ENCODE measurements around the gene SYT11. TPM values are rescaled to one million over a fixed set of nuclear protein-coding genes. Genes with fewer than 3 reads are reported as not detected.

The SYT11 gene
- total and polyA plus RNA-seq, 4 experiments from 2014 or later: 10.7 to 18.2 (median 16.8) TPM

DNA sequence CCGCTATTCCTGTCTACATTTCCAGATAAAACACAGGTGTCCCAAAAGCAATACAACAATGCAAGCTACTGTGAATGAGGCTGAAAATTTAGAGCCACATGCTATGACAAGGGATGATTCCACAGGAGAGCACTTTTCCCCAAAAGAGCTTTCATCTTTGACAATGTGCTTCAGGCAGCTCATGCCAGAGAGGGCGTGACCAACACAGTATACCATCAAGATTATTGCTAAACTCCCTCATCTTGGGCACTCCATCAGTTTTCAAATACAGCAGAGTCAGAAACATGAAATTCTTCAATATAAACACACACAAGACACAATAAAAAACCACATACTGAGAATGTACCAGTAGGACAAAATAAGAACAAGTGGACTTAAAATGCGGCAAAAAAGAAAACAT, 9.0 kb upstream of the SYT11 start:
- Mint-ChIP-seq H3K9me3 (no peaks in the 10 kb centered on the region), H3K4me1 (peaks cover 26 to 67% (median 40%) of the 10 kb centered on the region in 4 donors), H3K36me3 (peaks cover 39 to 64% of the 10 kb centered on the region in 2 donors), H3K27me3 (no peaks in the 10 kb centered on the region), H3K27ac (peak overlapping the region in 2 of 7 donors; percentile 25 to 63), H3K4me3 (peak overlapping the region in 3 of 8 donors; percentile 21 to 51 (median 31))
- H3K9me3 ChIP-seq (ENCODE audit: control insufficient read depth in 1 of 2, low read length in 2 of 2): no peaks in the 10 kb centered on the region
- H3K4me1 ChIP-seq (ENCODE audit: insufficient read depth, low read length): peaks cover 30% of the 10 kb centered on the region
- H3K36me3 ChIP-seq (ENCODE audit: insufficient read depth, low read length): peaks cover 31% of the 10 kb centered on the region
- ChIA-PET CTCF (ENCODE audit: partially characterized antibody) (no interaction called here), POLR2A (ENCODE audit: partially characterized antibody) (interaction anchor here (1.1 kb wide), 1 partner anchor 9 kb away, joined by 3 read pairs; the partner anchor contains the start of gene SYT11)
- intact Hi-C loops (cut with micrococcal nuclease): no loop called here
- no peak for DNase-seq
- no peaks in the 10 kb centered on the region for H3K27me3 ChIP-seq (ENCODE audit: insufficient read depth, low read length)
- no peak overlapping the region for H3K4me3 ChIP-seq (ENCODE audit: low read length in 2 of 2)
- no peak overlapping the region for H3K27ac ChIP-seq (ENCODE audit: low read depth, low read length)

GRCh38 chr1:155856257-155856974, 3.0 kb upstream of the SYT11 start:
- POLR2A ChIA-PET (ENCODE audit: partially characterized antibody): interaction anchor here (0.8 to 2.1 kb wide), 8 partner anchors 15 to 1866 kb away, joined by 3 to 9 read pairs (median 3); partner anchors contain the start of genes KHDC4 and RPS27
- intact Hi-C loops (cut with micrococcal nuclease): loop anchor here (2.0 to 5.0 kb wide), 2 partner anchors 121 to 198 kb away; partner anchors contain the start of genes ARHGEF2 and LAMTOR2
- peaks cover 55% of the 10 kb centered on the region for H3K4me1 ChIP-seq (ENCODE audit: insufficient read depth, low read length)
- no peaks in the 10 kb centered on the region for H3K27me3 ChIP-seq (ENCODE audit: insufficient read depth, low read length)
- peak overlapping the region; percentile 93 for H3K27ac ChIP-seq (ENCODE audit: low read depth, low read length)
- DNase-seq: no peak
- peaks cover 19% of the 10 kb centered on the region for H3K36me3 ChIP-seq (ENCODE audit: insufficient read depth, low read length)
- Mint-ChIP-seq H3K4me3 (peak overlapping the region; percentile 97 to 100 (median 99)), H3K36me3 (peaks cover 18 to 39% of the 10 kb centered on the region in 2 donors), H3K27ac (peak overlapping the region; percentile 88 to 100 (median 99)), H3K27me3 (no peaks in the 10 kb centered on the region), H3K9me3 (no peaks in the 10 kb centered on the region), H3K4me1 (peaks cover 27 to 70% (median 46%) of the 10 kb centered on the region in 4 donors)
- peak overlapping the region; percentile 38 to 95 for H3K4me3 ChIP-seq (ENCODE audit: low read length in 2 of 2)
- no peaks in the 10 kb centered on the region for H3K9me3 ChIP-seq (ENCODE audit: control insufficient read depth in 1 of 2, low read length in 2 of 2)
- CTCF ChIA-PET (ENCODE audit: partially characterized antibody): no interaction called here

DNA sequence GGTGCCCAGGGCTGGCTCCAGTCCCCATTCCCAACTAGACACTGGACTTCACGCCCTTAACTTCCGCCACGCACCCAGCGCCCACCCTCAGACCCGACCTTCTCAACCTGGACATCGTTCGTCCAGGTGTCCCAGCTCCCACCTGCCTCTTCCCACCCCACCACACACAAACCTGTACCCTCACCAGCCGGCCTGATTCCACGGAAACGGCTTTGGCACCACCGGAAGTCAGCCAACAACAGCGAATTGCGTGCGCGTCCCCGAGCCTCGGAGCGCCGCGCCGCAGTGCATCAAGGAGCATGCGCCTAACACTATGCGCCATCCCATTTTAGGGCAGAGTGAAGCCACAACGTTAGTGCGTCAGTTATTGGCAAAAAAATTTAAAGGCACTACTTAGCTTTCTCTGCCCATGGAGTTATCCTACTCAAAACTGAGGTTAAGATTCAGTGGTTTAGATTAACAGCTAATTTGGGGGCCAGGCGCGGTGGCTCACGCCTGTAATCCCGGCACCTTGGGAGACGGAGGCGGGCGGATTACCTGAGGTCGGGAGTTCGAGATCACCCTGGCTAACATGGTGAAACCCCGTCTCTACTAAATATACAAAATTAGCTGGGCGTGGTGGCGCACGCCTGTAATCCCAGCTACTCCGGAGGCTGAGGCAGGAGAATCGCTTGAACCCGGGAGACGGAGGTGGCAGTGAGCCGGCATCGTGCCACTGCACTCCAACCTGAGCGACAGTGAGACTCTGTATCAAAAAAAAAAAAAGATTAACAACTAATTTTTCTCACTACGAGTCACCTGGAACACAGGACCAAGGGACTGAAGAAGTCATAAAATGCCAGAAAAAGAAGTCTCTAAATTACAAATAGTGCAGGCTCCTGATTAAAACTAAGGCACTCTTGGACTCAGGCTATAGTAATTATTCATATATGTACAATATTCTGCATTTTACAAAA, 2.1 kb upstream of the SYT11 start, which contains the start of gene GON4L:
Gene GON4L, minus strand, starts transcription at position 240 of the 956 bp plus-strand sequence. CDS start 3,434 bp downstream, outside the sequence.
- H3K4me3 Mint-ChIP-seq: peak within 1 kb of the TSS; percentile 97 to 100 (median 99)
- H3K9me3 Mint-ChIP-seq: no peaks in the 10 kb centered on the region
- ChIA-PET POLR2A (ENCODE audit: partially characterized antibody) (interaction anchor here (0.7 to 2.1 kb wide), 11 partner anchors 16 to 1867 kb away, joined by 3 to 9 read pairs (median 3); partner anchors contain the start of genes KHDC4, RPS27, SMG5 and SSR2), CTCF (ENCODE audit: partially characterized antibody) (interaction anchor here (1.2 kb wide), 1 partner anchor 81 kb away, joined by 4 read pairs; no protein-coding TSS in a partner anchor)
- H3K27me3 Mint-ChIP-seq: no peaks in the 10 kb centered on the region
- peaks cover 11 to 33% of the 10 kb centered on the region in 2 donors for H3K36me3 Mint-ChIP-seq
- peak within 1 kb of the TSS; percentile 88 to 100 (median 99) for H3K27ac Mint-ChIP-seq
- DNase-seq: peak; percentile 87 to 90 (median 90)
- intact Hi-C loops (cut with micrococcal nuclease): loop anchor here (1.0 to 5.0 kb wide), 3 partner anchors 77 to 198 kb away; partner anchors contain the start of genes ARHGEF2, KHDC4 and LAMTOR2
- H3K4me3 ChIP-seq (ENCODE audit: low read length in 2 of 2): peak within 1 kb of the TSS; percentile 38 to 95
- no peaks in the 10 kb centered on the region for H3K9me3 ChIP-seq (ENCODE audit: control insufficient read depth in 1 of 2, low read length in 2 of 2)
- peak within 1 kb of the TSS; percentile 93 for H3K27ac ChIP-seq (ENCODE audit: low read depth, low read length)
- H3K4me1 ChIP-seq (ENCODE audit: insufficient read depth, low read length): peaks cover 49% of the 10 kb centered on the region
- no peaks in the 10 kb centered on the region for H3K27me3 ChIP-seq (ENCODE audit: insufficient read depth, low read length)
- H3K4me1 Mint-ChIP-seq: peaks cover 24 to 62% (median 41%) of the 10 kb centered on the region in 4 donors
- H3K36me3 ChIP-seq (ENCODE audit: insufficient read depth, low read length): peaks cover 19% of the 10 kb centered on the region

GRCh38 chr1:155858800-155859233, 550 bp upstream of the SYT11 start:
- Histone ChIP-seq H3K27me3 (ENCODE audit: insufficient read depth, low read length) (no peaks in the 10 kb centered on the region), H3K4me3 (ENCODE audit: low read length in 2 of 2) (peak overlapping the region; percentile 15 to 68), H3K9me3 (ENCODE audit: control insufficient read depth in 1 of 2, low read length in 2 of 2) (no peaks in the 10 kb centered on the region), H3K27ac (ENCODE audit: low read depth, low read length) (peak overlapping the region; percentile 73), H3K36me3 (ENCODE audit: insufficient read depth, low read length) (peaks cover 6% of the 10 kb centered on the region), H3K4me1 (ENCODE audit: insufficient read depth, low read length) (peaks cover 48% of the 10 kb centered on the region)
- H3K27me3 Mint-ChIP-seq: no peaks in the 10 kb centered on the region
- H3K36me3 Mint-ChIP-seq: peaks cover 6 to 18% of the 10 kb centered on the region in 2 donors
- peak overlapping the region; percentile 88 to 100 (median 96) for H3K27ac Mint-ChIP-seq
- CTCF ChIA-PET (ENCODE audit: partially characterized antibody): interaction anchor here (1.0 kb wide), 1 partner anchor 11 kb away, joined by 3 read pairs; no protein-coding TSS in a partner anchor
- DNase-seq: no peak
- intact Hi-C loops (cut with micrococcal nuclease): loop anchor here (1.0 to 5.0 kb wide), 2 partner anchors 52 to 118 kb away; partner anchors contain the start of genes ARHGEF2 and RIT1
- POLR2A ChIA-PET (ENCODE audit: partially characterized antibody): interaction anchor here (0.9 to 2.6 kb wide), 13 partner anchors 10 to 586 kb away, joined by 3 to 17 read pairs (median 5); partner anchors contain the start of genes ARHGEF2, CLK2, KHDC4 and LAMTOR2
- no peaks in the 10 kb centered on the region for H3K9me3 Mint-ChIP-seq
- H3K4me3 Mint-ChIP-seq: peak overlapping the region; percentile 88 to 99 (median 90)
- H3K4me1 Mint-ChIP-seq: peaks cover 18 to 53% (median 33%) of the 10 kb centered on the region in 4 donors

- intact Hi-C loops (cut with micrococcal nuclease): loop anchor here (1.0 to 5.0 kb wide), 2 partner anchors 51 to 117 kb away; partner anchors contain the start of genes ARHGEF2 and RIT1
- peak overlapping the region; percentile 73 for H3K27ac ChIP-seq (ENCODE audit: low read depth, low read length)
- H3K36me3 Mint-ChIP-seq: peaks cover 1 to 12% of the 10 kb centered on the region in 2 donors
- H3K9me3 Mint-ChIP-seq: no peaks in the 10 kb centered on the region
- ChIA-PET POLR2A (ENCODE audit: partially characterized antibody) (interaction anchor here (0.6 to 2.6 kb wide), 17 partner anchors 9 to 587 kb away, joined by 3 to 17 read pairs (median 4); partner anchors contain the start of genes ARHGEF2, ASH1L, CLK2 and KHDC4), CTCF (ENCODE audit: partially characterized antibody) (interaction anchor here (0.9 to 1.0 kb wide), 2 partner anchors 10 to 12 kb away, joined by 3 read pairs; no protein-coding TSS in a partner anchor)
- H3K36me3 ChIP-seq (ENCODE audit: insufficient read depth, low read length): no peaks in the 10 kb centered on the region
- H3K27me3 Mint-ChIP-seq: no peaks in the 10 kb centered on the region
- H3K4me3 Mint-ChIP-seq: peak overlapping the region; percentile 88 to 99 (median 90)
- H3K4me3 ChIP-seq (ENCODE audit: low read length in 2 of 2): peak overlapping the region; percentile 36 to 68
- peaks cover 18 to 49% (median 32%) of the 10 kb centered on the region in 4 donors for H3K4me1 Mint-ChIP-seq
- H3K4me1 ChIP-seq (ENCODE audit: insufficient read depth, low read length): peaks cover 48% of the 10 kb centered on the region
- H3K27me3 ChIP-seq (ENCODE audit: insufficient read depth, low read length): no peaks in the 10 kb centered on the region
- H3K27ac Mint-ChIP-seq: peak overlapping the region; percentile 88 to 100 (median 96)
- no peaks in the 10 kb centered on the region for H3K9me3 ChIP-seq (ENCODE audit: control insufficient read depth in 1 of 2, low read length in 2 of 2)
- DNase-seq: peak; percentile 45 to 81 (median 65)
Observed at GRCh38 chr1:155859881-155860871, 809 bp downstream of the SYT11 start.
